T-cell (primary cell): ENCODE results near the gene LRRC75B. TPM values are rescaled to one million over a fixed set of nuclear protein-coding genes. Genes with fewer than 3 reads are reported as not detected.
"Not testable (repeated sequence)": the region's sequence is repeated elsewhere in the genome, so short reads cannot be mapped to it uniquely, and the experiment has no call there.

Source experiments
- ATAC-seq, 4 experiments: fragments of 200-7000 bp in 3 of 4; fragments of 150-1000 bp in 1 of 4; cut with Tn5 transposase; replicated peaks in 1 of 4; 1 replicate in 3 of 4; 2 replicates in 1 of 4; pipeline ENCODE4 v1.10.0; 2021; ENCODE audit warnings: moderate library complexity in 3 of 4, mild to moderate bottlenecking in 2 of 4, moderate number of reproducible peaks in 1 of 4
- CTCF ChIA-PET, 2 donors: fragments of 300-600 bp; sonication (Branson Sonifier 250); formaldehyde crosslinking; loops; one replicate each; lab custom pipeline; 2022; ENCODE audit warnings: antibody characterized with exemption in 2 of 2; lab: Charles Lee
- POLR2A ChIA-PET, 2 donors: fragments of 300-600 bp; sonication (Branson Sonifier 250); formaldehyde crosslinking; loops; one replicate each; lab custom pipeline; 2022; ENCODE audit warnings: antibody characterized with exemption in 2 of 2; lab: Charles Lee
- DNase-seq, 35 experiments: peaks; one replicate each; pipeline versions ENCODE4 v3.0.0 to v3.0.0-alpha.2; 2013 to 2023
- H3K27ac ChIP-seq: one replicate; pipeline ENCODE4 v1.5.1; 2013; ENCODE audit warnings: low read length
- H3K27me3 ChIP-seq, 2 experiments: replicated peaks in 1 of 2; 1 replicate in 1 of 2; 2 replicates in 1 of 2; pipeline versions ENCODE4 v1.6.1 to v1.7.0; 2013; ENCODE audit warnings: low read length in 1 of 2, mixed read lengths in 1 of 2; ENCODE audit not compliant: control insufficient read depth in 2 of 2, insufficient read depth in 2 of 2; ENCODE audit errors: extremely low read depth in 1 of 2
- H3K36me3 ChIP-seq, 2 donors: 1 replicate in 1 of 2; 2 replicates in 1 of 2; pipeline versions ENCODE4 v1.6.1 to v1.7.0; 2013; ENCODE audit warnings: low read length in 1 of 2; ENCODE audit not compliant: control insufficient read depth in 2 of 2, insufficient read depth in 1 of 2; ENCODE audit errors: extremely low read depth in 1 of 2
- H3K4me1 ChIP-seq, 2 experiments: 1 replicate in 1 of 2; 2 replicates in 1 of 2; pipeline versions ENCODE4 v1.6.1 to v1.7.0; 2013; ENCODE audit warnings: low read length in 2 of 2, mixed read lengths in 1 of 2; ENCODE audit not compliant: insufficient read depth in 2 of 2, control insufficient read depth in 1 of 2; ENCODE audit errors: extremely low read depth in 1 of 2
- H3K4me3 ChIP-seq, 2 donors: 1 replicate in 1 of 2; 2 replicates in 1 of 2; pipeline versions ENCODE4 v1.5.1 to v1.7.0; 2013; ENCODE audit warnings: mild to moderate bottlenecking in 2 of 2, low read length in 1 of 2, moderate library complexity in 1 of 2; ENCODE audit not compliant: control insufficient read depth in 1 of 2; ENCODE audit errors: extremely low read depth in 1 of 2
- H3K9me3 ChIP-seq: 2 replicates; pipeline ENCODE4 v1.7.0; 2013
- H3K27ac Mint-ChIP-seq, 2 donors: one replicate each; pipeline ENCODE4 v1.8.0; 2020 to 2021; ENCODE audit warnings: mild to moderate bottlenecking in 2 of 2, mixed read lengths in 2 of 2
- H3K27me3 Mint-ChIP-seq, 2 donors: one replicate each; pipeline ENCODE4 v1.8.0; 2021 to 2022; ENCODE audit warnings: mixed read lengths in 2 of 2
- H3K36me3 Mint-ChIP-seq: one replicate; pipeline ENCODE4 v1.8.0; 2021; ENCODE audit warnings: mixed read lengths
- H3K4me1 Mint-ChIP-seq, 3 donors: one replicate each; pipeline ENCODE4 v1.8.0; 2020 to 2022; ENCODE audit warnings: mixed read lengths in 3 of 3, mild to moderate bottlenecking in 1 of 3
- H3K4me3 Mint-ChIP-seq, 3 donors: one replicate each; pipeline ENCODE4 v1.8.0; 2020 to 2022; ENCODE audit warnings: mild to moderate bottlenecking in 3 of 3, mixed read lengths in 3 of 3, moderate library complexity in 3 of 3
- H3K9me3 Mint-ChIP-seq, 3 donors: one replicate each; pipeline ENCODE4 v1.8.0; 2020 to 2022; ENCODE audit warnings: mixed read lengths in 3 of 3
- WGBS: methylation state at CpG from one replicate; pipeline ENCODE4 v1.1.5; 2013; ENCODE audit warnings: missing lambda C conversion rate; ENCODE audit not compliant: insufficient coverage; 5-methylcytosine and 5-hydroxymethylcytosine counted together
- total RNA-seq, 35 experiments: library from RNA in 6 of 35; stranded (reverse) in 6 of 35; fragments of 120-200 nt in 1 of 35; gene quantifications; one replicate each; pipeline versions ENCODE4 v1.2.1 to v1.2.4 and lab custom pipeline; 2013 to 2026

LRRC75B gene
- total RNA-seq, 5 donors from 2014 or later (not counting 1 experiment from before 2014, with no cell fraction given), result 0.47 to 0.72 (median 0.54) TPM; not detected in 2

- no CpG with 5 or more reads among the region's 13 CpGs for WGBS
- H3K4me3 ChIP-seq, H3K9me3 Mint-ChIP-seq, H3K4me3 Mint-ChIP-seq, DNase-seq, ATAC-seq, H3K27ac Mint-ChIP-seq, H3K27me3 ChIP-seq, H3K9me3 ChIP-seq, H3K36me3 ChIP-seq, H3K27me3 Mint-ChIP-seq, H3K27ac ChIP-seq, H3K36me3 Mint-ChIP-seq, POLR2A ChIA-PET, CTCF ChIA-PET: not testable (repeated sequence)
- peaks cover 18 to 26% (median 23%) of the 10 kb centered on the region in 3 donors for H3K4me1 Mint-ChIP-seq
- H3K4me1 ChIP-seq, result peaks cover 4 to 15% of the 10 kb centered on the region in 2 experiments
Measured at GRCh38 chr22:24632642-24633041, 39.8 kb upstream of the LRRC75B start.

- H3K4me3 Mint-ChIP-seq, H3K36me3 ChIP-seq, DNase-seq, H3K36me3 Mint-ChIP-seq, H3K9me3 ChIP-seq, H3K27me3 Mint-ChIP-seq, H3K4me3 ChIP-seq, H3K27ac Mint-ChIP-seq, ATAC-seq, H3K9me3 Mint-ChIP-seq, POLR2A ChIA-PET, H3K27me3 ChIP-seq, H3K27ac ChIP-seq, CTCF ChIA-PET: not testable (repeated sequence)
- peaks cover 17 to 26% (median 21%) of the 10 kb centered on the region in 3 donors for H3K4me1 Mint-ChIP-seq
- peaks cover 4 to 15% of the 10 kb centered on the region in 2 experiments for H3K4me1 ChIP-seq
- WGBS, result 95% methylated on average over 6 of the region's 16 CpGs
Measured at GRCh38 chr22:24631430-24632122, 38.7 kb upstream of the LRRC75B start.

- H3K9me3 Mint-ChIP-seq, ATAC-seq, H3K36me3 ChIP-seq, H3K27ac ChIP-seq, POLR2A ChIA-PET, H3K36me3 Mint-ChIP-seq, H3K9me3 ChIP-seq, H3K27me3 ChIP-seq, H3K27me3 Mint-ChIP-seq, DNase-seq, CTCF ChIA-PET, H3K4me3 ChIP-seq, H3K4me3 Mint-ChIP-seq: not testable (repeated sequence)
- H3K4me1 ChIP-seq, result peaks cover 4 to 14% of the 10 kb centered on the region in 2 experiments
- H3K27ac Mint-ChIP-seq, result peak overlapping the region in 1 of 2 donors; percentile 55
- no CpG with 5 or more reads among the region's 7 CpGs for WGBS
- H3K4me1 Mint-ChIP-seq, result peaks cover 14 to 26% (median 18%) of the 10 kb centered on the region in 3 donors
Measured at GRCh38 chr22:24630812-24631427, 38.0 kb upstream of the LRRC75B start.

GRCh38 chr22:24629069-24629468, 36.2 kb upstream of the LRRC75B start:
- WGBS, result 33% methylated on average over 1 of the region's 11 CpGs

GRCh38 chr22:24627911-24628310, 35.0 kb upstream of the LRRC75B start:
- H3K4me1 Mint-ChIP-seq, POLR2A ChIA-PET: not testable (repeated sequence)
- no CpG with 5 or more reads among the region's 16 CpGs for WGBS

More at GRCh38 chr22:24629069-24629468, 36.2 kb upstream of the LRRC75B start:
- H3K4me3 Mint-ChIP-seq, H3K4me1 ChIP-seq, H3K27ac ChIP-seq, H3K9me3 Mint-ChIP-seq, H3K36me3 Mint-ChIP-seq, H3K4me3 ChIP-seq, H3K27ac Mint-ChIP-seq, H3K27me3 Mint-ChIP-seq, ATAC-seq, POLR2A ChIA-PET, H3K9me3 ChIP-seq, H3K27me3 ChIP-seq, H3K36me3 ChIP-seq: not testable (repeated sequence)
- H3K4me1 Mint-ChIP-seq, result peaks cover 4 to 11% (median 6%) of the 10 kb centered on the region in 3 donors
- CTCF ChIA-PET, result interaction anchor here in 1 of 2 donors (0.9 kb wide), 1 partner anchor 76 kb away, joined by 6 read pairs; no protein-coding TSS in a partner anchor
- peak in 6 of 35 experiments; percentile 2 to 29 (median 10) for DNase-seq

GRCh38 chr22:24622596-24622995, 29.7 kb upstream of the LRRC75B start:
- H3K36me3 ChIP-seq, H3K4me3 ChIP-seq, H3K27me3 ChIP-seq, H3K9me3 ChIP-seq, H3K27ac ChIP-seq, CTCF ChIA-PET, H3K36me3 Mint-ChIP-seq, H3K9me3 Mint-ChIP-seq, H3K27me3 Mint-ChIP-seq, POLR2A ChIA-PET, H3K4me1 Mint-ChIP-seq, H3K4me1 ChIP-seq: not testable (repeated sequence)
- ATAC-seq (peak in 2 of 4 experiments; percentile 40 to 41), DNase-seq (peak in 6 of 35 experiments; percentile 5 to 39 (median 12))
- 0% methylated on average over 1 of the region's 2 CpGs for WGBS
- peak overlapping the region in 1 of 3 donors; percentile 48 for H3K4me3 Mint-ChIP-seq
- peak overlapping the region; percentile 48 to 49 for H3K27ac Mint-ChIP-seq

More at GRCh38 chr22:24627911-24628310, 35.0 kb upstream of the LRRC75B start:
- H3K27me3 Mint-ChIP-seq, H3K4me1 ChIP-seq, DNase-seq, H3K27ac ChIP-seq, H3K36me3 ChIP-seq, H3K27ac Mint-ChIP-seq, H3K27me3 ChIP-seq, H3K9me3 Mint-ChIP-seq, ATAC-seq, H3K36me3 Mint-ChIP-seq, H3K4me3 Mint-ChIP-seq, H3K9me3 ChIP-seq, H3K4me3 ChIP-seq, CTCF ChIA-PET: not testable (repeated sequence)
